Suprapubic skin (tissue), 4 donors: Measurements from ENCODE around the gene WDR33. TPM values are rescaled to one million over a fixed set of nuclear protein-coding genes. Genes with fewer than 3 reads are reported as not detected.
"Not testable (repeated sequence)": the region's sequence is repeated elsewhere in the genome, so short reads cannot be mapped to it uniquely, and the experiment has no call there.

Experiments
- DNase-seq, 2 donors: peaks; one replicate each; pipeline ENCODE4 v3.0.0-alpha.2; 2019; ENCODE audit warnings: low spot score in 2 of 2
- H3K27ac ChIP-seq: fragments of 200-600 bp; sonication (generic); one replicate; pipeline ENCODE4 v1.5.1; 2019
- H3K27me3 ChIP-seq: fragments of 200-600 bp; sonication (generic); one replicate; pipeline ENCODE4 v1.5.1; 2019
- H3K36me3 ChIP-seq: fragments of 200-600 bp; sonication (generic); one replicate; pipeline ENCODE4 v1.5.1; 2019
- H3K4me1 ChIP-seq: fragments of 200-600 bp; sonication (generic); one replicate; pipeline ENCODE4 v1.5.1; 2019
- H3K4me3 ChIP-seq: fragments of 200-600 bp; sonication (generic); one replicate; pipeline ENCODE4 v1.5.1; 2019; ENCODE audit warnings: mild to moderate bottlenecking
- H3K9me3 ChIP-seq: fragments of 200-600 bp; sonication (generic); one replicate; pipeline ENCODE4 v1.5.1; 2019
- CTCF ChIP-seq, 2 donors: fragments of 200-600 bp in 1 of 2; fragments of 450-650 bp in 1 of 2; sonication (generic) in 1 of 2; IDR thresholded peaks; one replicate each; pipeline ENCODE4 v1.5.1; 2016 to 2019; ENCODE audit warnings: antibody characterized with exemption in 2 of 2, mild to moderate bottlenecking in 1 of 2, moderate library complexity in 1 of 2
- EP300 ChIP-seq: sonication (generic); formaldehyde crosslinking; IDR thresholded peaks from one replicate; pipeline ENCODE4 v1.6.1; 2017; ENCODE audit warnings: antibody characterized with exemption
- POLR2A ChIP-seq, 2 donors: fragments of 450-650 bp; IDR thresholded peaks; one replicate each; pipeline ENCODE4 v1.6.1; 2017; ENCODE audit warnings: antibody characterized with exemption in 2 of 2, mild to moderate bottlenecking in 2 of 2, moderate library complexity in 2 of 2
- POLR2AphosphoS5 ChIP-seq, 3 donors: sonication (generic); formaldehyde crosslinking; IDR thresholded peaks; one replicate each; pipeline ENCODE4 v1.6.1; 2017; ENCODE audit warnings: antibody characterized with exemption in 3 of 3
- WGBS: methylation state at CpG from one replicate; pipeline ENCODE4 v1.1.5; 2018; 5-methylcytosine and 5-hydroxymethylcytosine counted together
- total RNA-seq, 4 donors: library from RNA; depleted of rRNA; stranded (reverse); fragments of >200 nt; gene quantifications; one replicate each; pipeline ENCODE4 v1.1.0, GENCODE V29; 2016

The WDR33 gene
- total RNA-seq, 4 donors from 2014 or later, result 31.9 to 85.8 (median 44.1) TPM

- Histone ChIP-seq H3K9me3 (no peaks in the 10 kb centered on the region), H3K27ac (no peak overlapping the region), H3K36me3 (peaks cover 5% of the 10 kb centered on the region), H3K27me3 (no peaks in the 10 kb centered on the region), H3K4me3 (no peak overlapping the region), H3K4me1 (no peaks in the 10 kb centered on the region)
- no peak for TF ChIP-seq CTCF (IDR thresholded peaks at IDR 0.05)
- no peak for TF ChIP-seq POLR2A (IDR thresholded peaks at IDR 0.05)
- TF ChIP-seq EP300, result no peak
- no peak for TF ChIP-seq POLR2AphosphoS5 (IDR thresholded peaks at IDR 0.05)
- DNase-seq, result no peak
- WGBS, result 84% methylated on average over 4 of the region's 4 CpGs
These were observed 29.9 kb upstream of the WDR33 start for GRCh38 chr2:127840893-127841292.

- H3K9me3 ChIP-seq, result no peaks in the 10 kb centered on the region
- no peaks in the 10 kb centered on the region for H3K27me3 ChIP-seq
- TF ChIP-seq EP300, result no peak
- TF ChIP-seq POLR2AphosphoS5 (IDR thresholded peaks at IDR 0.05), result no peak
- no peak for TF ChIP-seq CTCF (IDR thresholded peaks at IDR 0.05)
- TF ChIP-seq POLR2A (IDR thresholded peaks at IDR 0.05), result no peak
- H3K4me3 ChIP-seq, result no peak overlapping the region
- H3K4me1 ChIP-seq, result no peaks in the 10 kb centered on the region
- DNase-seq, result no peak
- 92% methylated on average over 3 of the region's 3 CpGs for WGBS
- H3K36me3 ChIP-seq, result no peaks in the 10 kb centered on the region
- H3K27ac ChIP-seq, result no peak overlapping the region
These were observed 24.0 kb upstream of the WDR33 start for GRCh38 chr2:127834951-127835350.

GRCh38 chr2:127829845-127830246 is 18.9 kb upstream of the WDR33 start:
- 57% methylated on average over 5 of the region's 5 CpGs for WGBS
- Histone ChIP-seq H3K4me1 (no peaks in the 10 kb centered on the region), H3K4me3 (no peak overlapping the region), H3K36me3 (no peaks in the 10 kb centered on the region), H3K27me3 (no peaks in the 10 kb centered on the region), H3K27ac (no peak overlapping the region), H3K9me3 (no peaks in the 10 kb centered on the region)
- DNase-seq, result no peak
- TF ChIP-seq POLR2AphosphoS5 (IDR thresholded peaks at IDR 0.05) (no peak), EP300 (no peak), POLR2A (IDR thresholded peaks at IDR 0.05) (no peak), CTCF (IDR thresholded peaks at IDR 0.05) (no peak)

GRCh38 chr2:127826708-127827107 is 15.7 kb upstream of the WDR33 start:
- not testable (repeated sequence) for H3K9me3 ChIP-seq, DNase-seq, H3K27ac ChIP-seq, H3K27me3 ChIP-seq, H3K4me1 ChIP-seq, H3K4me3 ChIP-seq, H3K36me3 ChIP-seq
- WGBS, result 98% methylated on average over 2 of the region's 2 CpGs

- no peak overlapping the region for H3K27ac ChIP-seq
- no peaks in the 10 kb centered on the region for H3K36me3 ChIP-seq
- H3K4me3 ChIP-seq, result no peak overlapping the region
- no peaks in the 10 kb centered on the region for H3K27me3 ChIP-seq
- H3K9me3 ChIP-seq, result no peaks in the 10 kb centered on the region
- no peak for DNase-seq
- no peak for TF ChIP-seq POLR2A (IDR thresholded peaks at IDR 0.05)
- no peaks in the 10 kb centered on the region for H3K4me1 ChIP-seq
- 91% methylated on average over 12 of the region's 12 CpGs for WGBS
These were observed 15.1 kb upstream of the WDR33 start for GRCh38 chr2:127826047-127826446.

GRCh38 chr2:127820080-127820668 is 9.2 kb upstream of the WDR33 start:
- H3K27me3 ChIP-seq, result no peaks in the 10 kb centered on the region
- H3K36me3 ChIP-seq, result no peaks in the 10 kb centered on the region
- no peak overlapping the region for H3K4me3 ChIP-seq
- peaks cover 7% of the 10 kb centered on the region for H3K9me3 ChIP-seq
- DNase-seq, result no peak
- no peak for TF ChIP-seq POLR2A (IDR thresholded peaks at IDR 0.05)
- no peak for TF ChIP-seq POLR2AphosphoS5 (IDR thresholded peaks at IDR 0.05)
- no peak for TF ChIP-seq EP300
- TF ChIP-seq CTCF (IDR thresholded peaks at IDR 0.05), result no peak
- H3K4me1 ChIP-seq, result no peaks in the 10 kb centered on the region
- H3K27ac ChIP-seq, result no peak overlapping the region
- 82% methylated on average over 6 of the region's 6 CpGs for WGBS
